ENCODE measurements around the gene EBF3.

EBF3 gene

DNA sequence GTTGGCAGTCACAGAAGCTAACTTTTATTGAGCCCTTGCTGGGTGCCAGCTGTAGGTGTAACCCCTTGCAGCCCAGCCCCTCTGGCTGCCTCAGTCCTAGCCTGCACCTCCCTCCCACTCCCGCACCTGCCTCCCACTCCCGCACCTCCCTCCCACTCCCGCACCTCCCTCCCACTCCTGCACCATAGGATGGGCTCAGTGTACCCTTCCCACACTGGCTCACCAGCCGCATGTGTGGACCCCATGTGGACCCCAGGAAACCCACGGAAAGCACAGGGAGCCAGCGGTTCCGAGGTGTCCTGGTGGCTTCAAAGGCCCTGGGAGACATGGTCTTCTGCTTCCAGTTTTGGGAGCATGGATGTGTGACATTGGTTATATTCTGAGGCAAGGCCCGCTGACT, 132.9 kb downstream of the EBF3 start:
- no peak for DNase-seq

DNA sequence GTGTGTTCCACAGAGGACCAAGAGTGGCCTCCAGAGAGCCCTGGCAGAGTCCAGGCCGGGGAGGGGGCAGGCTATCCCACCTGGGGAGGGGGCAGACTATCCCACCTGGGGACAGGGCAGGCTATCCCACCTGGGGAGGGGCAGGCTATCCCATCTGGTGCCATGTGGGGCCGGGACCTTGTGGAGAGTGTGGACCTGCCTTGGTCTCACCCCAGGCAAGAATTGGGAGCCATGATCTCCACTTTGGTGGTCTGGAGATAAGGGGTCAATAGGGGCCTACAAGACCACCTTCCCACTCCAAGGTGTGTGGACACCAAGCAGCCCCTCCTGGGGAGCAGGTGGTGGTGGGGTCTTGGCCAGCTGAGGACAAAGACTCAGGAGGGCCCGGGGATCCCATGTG, 138.2 kb downstream of the EBF3 start:
- no peak for DNase-seq

GRCh38 chr10:129825221-129825620, 138.9 kb downstream of the EBF3 start:
- DNase-seq, result no peak

GRCh38 chr10:129820451-129820850, 143.6 kb downstream of the EBF3 start:
- no peak for DNase-seq

GRCh38 chr10:129816656-129817045, 147.4 kb downstream of the EBF3 start:
- no peak for DNase-seq

- DNase-seq, result no peak
Measured at GRCh38 chr10:129815898-129816655, 148.0 kb downstream of the EBF3 start.

GRCh38 chr10:129814681-129815646, 149.1 kb downstream of the EBF3 start:
- no peak for DNase-seq

GRCh38 chr10:129812398-129812797, 151.7 kb downstream of the EBF3 start:
- no peak for DNase-seq

- no peak for DNase-seq
Measured at GRCh38 chr10:129811208-129811607, 152.9 kb downstream of the EBF3 start.

GRCh38 chr10:129809841-129810240, 154.2 kb downstream of the EBF3 start:
- no peak for DNase-seq

DNA sequence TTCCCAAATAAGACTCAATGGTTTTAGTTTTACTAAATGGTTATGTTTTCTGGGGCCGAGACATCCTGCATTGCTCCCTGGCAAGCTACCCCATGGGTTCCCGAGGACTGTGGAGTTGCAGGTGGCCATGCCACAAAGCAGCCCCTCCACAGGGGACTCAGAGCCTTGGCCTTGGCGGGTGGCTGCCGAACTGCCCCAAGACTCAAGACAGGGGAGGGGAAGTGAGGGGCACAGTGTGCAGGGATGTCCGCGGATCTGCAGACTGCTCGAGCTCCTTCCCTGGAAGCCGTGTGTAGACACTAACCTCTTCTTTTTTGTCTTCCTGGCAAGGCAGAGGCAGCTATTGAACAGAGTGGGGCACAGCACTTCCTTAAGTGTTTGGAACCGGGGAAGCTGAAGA, 154.6 kb downstream of the EBF3 start:
- DNase-seq, result no peak

DNA sequence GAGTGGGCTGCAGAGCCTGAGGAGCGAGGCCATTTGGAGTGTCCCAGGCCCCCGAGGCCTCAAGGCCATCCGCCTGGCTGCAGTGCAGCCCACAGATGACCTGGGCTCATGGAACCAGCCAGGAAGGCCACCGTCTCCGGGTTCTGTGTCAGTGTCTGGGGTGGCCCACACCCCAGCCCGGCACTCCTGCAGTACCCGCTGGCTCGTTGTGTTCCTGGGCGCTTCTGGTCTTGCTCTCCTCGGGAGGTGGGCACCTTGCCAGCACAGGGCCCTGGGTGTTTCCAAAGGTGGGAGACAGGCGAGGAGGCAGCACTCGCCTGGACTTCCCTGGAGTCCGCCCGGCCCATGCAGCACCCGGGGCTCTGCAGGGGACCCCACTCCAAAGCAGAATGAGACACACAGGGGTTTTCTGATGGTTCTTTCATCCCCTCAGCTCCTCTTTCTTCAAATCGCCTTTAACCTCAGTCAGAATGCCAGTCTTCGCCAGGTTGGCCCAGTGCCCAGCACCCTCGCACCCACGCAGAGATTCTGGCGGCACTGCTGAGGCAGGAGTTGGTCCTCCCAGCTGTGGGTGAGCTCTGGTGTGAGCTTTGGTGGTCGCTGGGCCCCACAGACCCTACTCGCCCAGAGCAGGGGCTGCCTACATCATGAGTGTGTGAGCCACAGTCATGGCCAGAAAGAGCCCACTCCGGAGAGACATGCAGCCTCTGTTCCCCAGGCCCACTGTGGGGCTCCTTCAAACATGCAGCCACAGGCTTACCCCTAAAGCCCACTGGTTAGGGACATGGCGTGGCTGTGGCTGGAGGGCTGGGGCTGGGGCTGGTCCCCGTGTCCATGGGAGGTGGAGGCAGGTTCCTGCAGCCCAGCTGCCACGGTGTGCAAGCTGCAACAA, 155.7 kb downstream of the EBF3 start:
- DNase-seq, result no peak

GRCh38 chr10:129807211-129807610, 156.9 kb downstream of the EBF3 start:
- no peak for DNase-seq

- no peak for DNase-seq
Measured at GRCh38 chr10:129800796-129801340, 163.2 kb downstream of the EBF3 start.

DNA sequence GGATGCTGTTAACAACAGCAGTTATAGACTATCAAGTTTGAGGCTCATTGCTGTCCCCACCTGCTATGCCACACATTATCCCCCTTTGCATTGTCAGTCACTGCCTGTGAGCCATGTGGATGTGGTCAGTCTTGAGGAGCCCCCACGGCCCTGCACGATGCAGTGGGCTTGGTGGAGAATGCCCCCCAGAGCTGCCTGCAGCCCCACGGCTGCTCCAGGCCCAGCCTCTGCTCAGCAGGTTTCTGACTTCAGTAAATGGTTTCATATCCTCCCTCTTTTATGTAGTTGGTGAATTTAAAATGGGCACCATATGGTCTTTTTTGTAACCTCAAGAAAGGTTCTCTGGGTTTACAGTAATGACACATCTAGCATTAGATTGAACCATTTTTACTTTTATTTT, 164.1 kb downstream of the EBF3 start:
- DNase-seq, result no peak

- DNase-seq, result no peak
Measured at GRCh38 chr10:129796710-129797420, 167.2 kb downstream of the EBF3 start.

- DNase-seq, result no peak
Measured at GRCh38 chr10:129793996-129794395, 170.1 kb downstream of the EBF3 start.

- no peak for DNase-seq
Measured at GRCh38 chr10:129793479-129793878, 170.6 kb downstream of the EBF3 start.

- no peak for DNase-seq
Measured at GRCh38 chr10:129792864-129793263, 171.2 kb downstream of the EBF3 start.

GRCh38 chr10:129792141-129792540, 171.9 kb downstream of the EBF3 start:
- DNase-seq, result no peak

- no peak for DNase-seq
Measured at GRCh38 chr10:129790715-129791446, 173.2 kb downstream of the EBF3 start.
